HG02763 (cell line): ENCODE results near the gene TMEM229B.

Source experiments
- ATAC-seq: cut with Tn5 transposase; IDR thresholded peaks from one replicate; pipeline ENCODE4 v1.9.1; 2021; ENCODE audit warnings: mild to moderate bottlenecking, moderate library complexity; ENCODE audit not compliant: unreplicated experiment

TMEM229B gene

DNA sequence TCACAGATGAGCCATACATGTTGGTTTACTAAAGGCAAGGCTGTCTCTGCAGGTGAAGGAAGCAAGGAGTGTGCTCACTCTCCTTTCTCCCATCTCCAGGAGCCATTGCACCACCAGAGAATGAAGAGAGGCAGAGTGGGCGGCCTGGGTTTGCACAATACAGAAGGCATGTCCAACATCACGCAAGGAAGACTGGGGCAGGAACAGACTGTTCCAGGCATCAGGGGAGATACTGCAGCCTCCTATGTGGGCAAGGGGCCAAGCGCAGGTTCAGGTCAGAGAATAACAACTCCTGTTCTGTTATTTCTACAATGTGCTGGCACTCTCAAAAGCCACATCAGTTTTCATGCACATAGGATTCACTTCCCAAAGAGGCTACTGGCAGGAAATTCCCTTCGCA, 1.7 kb upstream of the TMEM229B start:
- ATAC-seq = no peak

DNA sequence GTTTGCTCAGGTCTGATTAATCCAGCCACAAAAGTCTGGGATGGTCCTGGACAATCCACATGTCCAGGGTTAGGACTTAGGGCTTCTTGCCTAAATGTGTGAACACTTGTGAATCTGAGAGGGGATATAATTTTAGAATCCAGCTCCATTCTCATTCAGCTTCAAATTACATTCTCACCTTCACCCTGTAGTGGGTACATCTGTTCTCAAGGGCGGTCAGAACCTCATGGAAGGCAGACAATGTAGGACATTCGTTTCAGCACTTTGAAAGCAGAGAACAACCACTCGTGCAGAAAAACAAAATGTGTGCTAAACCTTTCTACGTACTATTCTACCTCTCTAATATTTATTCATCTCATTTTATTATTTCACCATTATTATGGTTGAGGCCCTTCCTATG, 1.2 kb downstream of the TMEM229B start:
- ATAC-seq = no peak

DNA sequence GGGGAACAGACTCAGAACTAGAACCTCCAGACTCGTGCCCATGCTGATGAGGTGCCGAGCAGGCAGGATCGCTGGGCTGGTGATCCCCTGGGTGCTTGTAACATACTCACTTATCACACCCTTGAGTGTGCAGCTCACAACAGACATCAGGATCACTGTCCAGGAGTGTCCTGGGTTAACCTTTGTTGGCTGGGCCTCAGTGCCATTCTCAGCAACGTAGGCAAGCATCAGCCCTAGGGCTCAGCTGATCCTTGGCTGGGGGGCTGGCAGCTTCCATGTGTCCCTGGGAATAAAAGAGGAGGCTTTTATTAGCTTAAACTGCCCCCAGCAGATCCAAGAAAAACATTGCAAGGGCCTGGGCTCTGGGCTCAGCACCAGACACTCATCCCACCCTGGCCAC, 1.6 kb downstream of the TMEM229B start:
- no peak for ATAC-seq

DNA sequence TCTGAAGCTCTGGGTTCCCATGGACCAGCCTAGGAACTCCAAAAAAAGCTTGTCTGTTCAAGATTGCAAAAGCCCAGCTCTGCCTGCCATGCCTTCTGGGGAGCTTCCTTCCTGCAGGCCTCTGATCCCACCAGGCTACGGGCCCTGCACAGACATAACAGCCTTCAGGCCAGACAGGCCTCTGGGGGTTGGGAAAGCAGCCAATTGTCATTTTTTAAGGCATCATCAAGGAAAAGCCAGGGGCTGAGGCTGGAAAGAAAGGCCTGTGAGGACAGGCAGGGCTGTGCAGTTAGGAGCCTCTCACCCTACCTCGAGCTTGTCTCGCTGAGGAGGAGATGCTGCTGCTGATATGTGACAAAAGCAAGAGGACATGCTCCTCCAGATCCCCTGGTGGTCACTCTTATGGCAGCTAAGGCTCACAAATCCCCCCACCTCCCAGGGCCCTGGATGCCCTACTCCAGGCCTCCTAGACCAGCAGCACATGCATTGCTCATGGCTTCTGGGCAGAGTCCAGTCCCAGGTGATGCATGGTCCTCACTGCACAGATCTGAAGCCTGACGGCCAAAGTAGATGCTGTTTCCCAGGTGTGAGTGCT, 2.9 kb downstream of the TMEM229B start:
- ATAC-seq = no peak

DNA sequence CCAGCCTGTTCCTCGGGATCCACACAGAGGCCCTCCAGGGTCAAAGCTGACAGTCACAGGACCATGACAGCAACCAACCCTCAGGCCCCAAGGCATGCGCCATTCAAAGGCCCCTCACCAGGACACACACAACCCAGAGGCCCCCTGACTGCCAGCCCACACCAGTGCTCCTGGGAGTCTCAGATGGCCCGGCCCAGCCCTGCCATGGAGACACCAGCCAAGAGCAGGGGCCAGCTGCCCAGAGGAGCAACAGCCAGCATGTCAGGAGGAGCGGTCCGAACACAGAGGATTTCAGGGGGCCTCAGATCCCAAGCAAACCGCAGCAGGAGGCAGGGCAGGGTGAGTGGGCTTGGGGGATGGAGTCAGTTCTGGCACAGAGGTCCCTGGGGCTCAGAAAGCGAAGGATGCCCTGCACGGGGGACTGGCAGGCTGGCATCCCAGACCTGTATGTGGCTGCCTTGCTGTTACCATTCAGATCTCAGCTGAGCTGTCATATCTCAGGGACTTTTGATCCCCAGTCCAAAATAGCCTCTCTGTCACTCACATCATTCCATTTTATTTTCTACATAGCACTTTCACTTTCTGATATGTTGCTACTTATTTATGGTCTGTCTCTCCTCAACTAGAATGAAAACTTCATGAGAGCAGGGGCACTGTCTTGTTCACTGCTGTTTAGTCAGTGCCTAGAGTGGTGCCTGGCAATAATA, 4.8 kb downstream of the TMEM229B start:
- no peak for ATAC-seq

DNA sequence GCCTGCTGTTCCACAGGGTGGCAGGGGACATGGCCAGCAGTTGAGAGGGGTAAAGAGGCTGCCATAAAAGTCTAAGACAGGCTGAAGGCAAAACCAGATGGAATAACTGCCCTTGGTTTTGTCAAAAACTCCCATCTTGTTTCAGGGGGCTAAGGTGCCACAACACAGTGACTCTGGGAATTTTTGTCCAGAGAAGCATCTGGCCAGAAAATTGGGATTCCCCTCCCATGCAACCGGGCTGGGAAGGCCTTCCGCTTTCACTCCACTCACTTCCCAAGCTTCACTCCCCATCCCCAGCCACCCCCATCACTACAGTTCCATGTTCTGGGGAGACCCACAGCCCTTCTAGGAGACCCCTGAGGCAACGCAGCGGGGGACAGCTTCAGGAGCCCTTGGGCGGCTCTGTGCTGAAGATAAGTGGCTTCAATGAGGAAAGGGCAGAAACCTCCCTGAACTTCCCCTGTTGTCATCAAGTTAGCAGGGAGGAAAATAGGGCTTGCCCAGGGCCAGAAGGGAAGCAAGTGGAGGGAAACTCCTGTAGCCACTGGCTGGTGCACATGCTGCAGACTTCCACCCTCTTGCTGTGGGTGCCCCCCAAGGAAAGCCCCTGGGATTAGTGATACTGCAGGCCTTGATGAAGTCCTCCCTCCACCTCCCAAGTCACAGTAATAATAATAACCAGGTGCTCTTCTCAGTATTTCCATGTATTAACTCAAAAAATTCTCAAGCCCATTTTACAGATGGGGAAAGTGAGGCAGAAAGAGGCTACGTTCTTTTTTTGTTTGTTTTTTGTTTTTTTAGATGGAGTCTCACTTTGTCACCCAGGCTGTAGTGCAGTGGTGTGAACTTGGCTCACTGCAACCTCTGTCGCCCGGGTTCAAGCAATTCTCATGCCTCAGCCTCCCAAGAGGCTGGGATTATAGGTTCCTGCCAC, 6.0 kb downstream of the TMEM229B start:
- ATAC-seq = no peak

DNA sequence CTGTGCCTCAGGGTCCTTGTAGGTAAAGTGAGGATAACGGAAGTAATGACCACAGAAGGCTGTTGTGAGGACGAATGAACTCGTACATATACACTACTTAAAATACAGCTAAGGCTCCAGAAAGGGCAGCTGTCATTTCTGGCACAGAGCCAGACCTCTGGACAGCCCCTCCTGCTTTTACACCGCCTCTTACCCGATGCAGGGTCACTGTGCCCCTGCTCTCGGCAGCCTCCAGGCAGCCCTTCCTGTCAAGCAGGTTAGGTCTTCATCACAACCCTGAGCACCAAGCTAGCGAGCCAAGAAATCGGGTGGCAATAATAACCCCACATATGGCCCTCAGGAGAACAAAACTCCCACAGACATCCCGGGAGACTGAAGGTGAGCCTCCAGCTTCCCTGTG, 8.5 kb downstream of the TMEM229B start:
- no peak for ATAC-seq

DNA sequence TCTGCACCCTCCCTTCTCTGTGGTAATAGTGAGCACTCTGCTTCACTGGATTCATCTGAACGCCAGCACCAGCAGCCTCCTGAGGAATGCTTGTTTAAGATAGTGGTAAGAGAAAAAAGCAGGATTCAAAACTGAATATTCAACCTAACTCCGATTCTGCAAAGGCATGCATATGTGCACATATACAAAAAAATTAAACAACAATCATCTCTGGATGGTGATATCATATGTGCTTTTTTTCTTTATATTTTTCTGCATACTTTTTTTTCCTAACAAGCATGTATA, 9.8 kb downstream of the TMEM229B start:
- ATAC-seq = no peak

DNA sequence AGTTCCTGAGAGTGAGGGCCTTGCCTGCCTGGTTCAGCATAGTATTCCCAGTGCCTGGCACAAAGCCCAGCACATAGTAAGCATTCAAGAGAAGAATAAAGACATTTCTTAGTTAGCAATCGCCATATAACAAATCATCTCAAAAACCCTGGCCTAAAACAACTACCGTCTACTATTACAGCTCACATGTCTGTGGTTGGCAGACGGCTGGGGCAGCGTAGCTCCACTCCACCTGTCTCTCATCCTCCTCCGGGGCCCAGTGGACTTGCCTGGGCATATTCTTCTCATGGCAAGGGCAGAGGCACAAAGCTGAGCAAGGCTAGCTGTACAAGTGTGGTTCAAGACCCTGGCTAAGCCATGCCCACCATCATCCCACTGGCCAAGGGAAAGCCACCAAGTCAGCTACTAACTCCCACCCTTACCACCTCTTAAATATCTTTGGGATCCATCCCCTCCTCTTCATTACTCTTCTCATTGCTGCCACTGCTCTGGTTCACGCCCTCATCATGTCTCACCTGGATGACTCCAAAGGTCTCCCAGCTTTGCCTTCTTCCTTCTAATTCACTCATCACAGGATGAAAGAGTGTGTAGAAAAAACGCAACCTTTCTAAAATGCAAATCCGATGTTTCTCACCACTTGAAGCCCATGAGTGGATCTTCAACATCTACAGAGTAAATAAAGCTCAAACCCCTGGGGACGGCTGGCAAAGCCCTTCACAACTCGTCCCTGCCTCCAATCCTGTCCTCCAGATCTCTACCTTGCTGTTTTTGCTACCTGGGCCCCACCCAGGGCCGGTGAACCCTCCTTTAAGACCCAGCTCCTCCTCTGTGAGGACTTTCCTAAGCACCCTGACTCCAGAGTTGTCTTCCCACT, 10.4 kb downstream of the TMEM229B start:
- no peak for ATAC-seq

DNA sequence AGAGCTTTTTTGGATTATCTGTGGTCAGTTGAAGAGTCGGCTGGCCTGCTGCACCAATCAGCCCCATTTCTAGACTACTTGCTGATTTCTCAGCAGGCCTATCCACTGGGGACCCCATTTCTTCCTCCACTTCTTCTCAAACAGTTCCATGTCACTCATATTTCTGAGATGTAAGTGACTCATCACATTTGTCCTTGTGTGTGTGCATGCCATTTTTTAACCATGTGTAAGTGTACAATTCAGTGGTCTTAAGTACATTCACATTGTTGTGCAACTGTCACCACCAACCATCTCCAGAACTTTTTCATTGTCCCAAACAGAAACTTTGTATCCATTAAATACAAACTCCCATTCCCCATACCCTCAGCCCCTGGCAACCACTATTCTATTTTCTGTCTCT, 14.2 kb downstream of the TMEM229B start:
- no peak for ATAC-seq

DNA sequence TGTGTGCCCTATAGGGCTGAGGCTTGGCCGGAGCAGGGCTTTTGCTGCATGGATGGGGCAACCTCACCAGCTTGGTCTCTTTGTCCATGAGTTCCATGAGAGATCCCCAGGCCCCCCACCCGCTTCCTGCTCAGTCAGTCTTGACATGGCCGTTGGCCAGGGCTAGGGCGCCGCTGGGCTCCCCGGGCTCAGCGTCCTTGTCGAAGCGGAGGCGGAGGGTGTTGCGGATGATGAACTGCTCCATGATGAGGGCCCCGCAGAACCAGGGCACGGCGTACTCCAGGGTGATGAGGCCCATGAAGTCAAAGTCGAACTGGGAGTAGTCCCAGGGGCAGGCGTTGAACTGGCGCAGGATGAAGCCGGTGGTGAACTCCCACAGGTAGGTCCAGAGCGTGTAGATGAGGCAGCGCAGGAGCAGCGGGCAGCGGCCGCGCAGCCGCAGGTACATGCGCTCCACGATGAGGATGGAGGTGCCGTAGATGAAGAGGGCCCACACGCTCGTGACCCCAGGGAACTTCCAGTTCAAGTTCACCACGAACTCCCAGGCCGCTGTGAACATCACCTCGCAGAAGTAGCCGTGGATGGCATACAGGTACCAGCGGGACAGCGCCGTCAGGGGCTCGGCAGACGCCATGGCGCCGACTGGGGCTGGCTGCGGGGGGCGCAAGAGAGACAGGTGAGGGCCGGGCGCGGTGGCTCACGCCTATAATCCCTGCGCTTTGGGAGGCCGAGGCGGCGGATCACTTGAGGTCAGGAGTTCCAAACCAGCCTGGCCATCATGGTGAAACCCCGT, 15.0 kb downstream of the TMEM229B start:
- no peak for ATAC-seq

DNA sequence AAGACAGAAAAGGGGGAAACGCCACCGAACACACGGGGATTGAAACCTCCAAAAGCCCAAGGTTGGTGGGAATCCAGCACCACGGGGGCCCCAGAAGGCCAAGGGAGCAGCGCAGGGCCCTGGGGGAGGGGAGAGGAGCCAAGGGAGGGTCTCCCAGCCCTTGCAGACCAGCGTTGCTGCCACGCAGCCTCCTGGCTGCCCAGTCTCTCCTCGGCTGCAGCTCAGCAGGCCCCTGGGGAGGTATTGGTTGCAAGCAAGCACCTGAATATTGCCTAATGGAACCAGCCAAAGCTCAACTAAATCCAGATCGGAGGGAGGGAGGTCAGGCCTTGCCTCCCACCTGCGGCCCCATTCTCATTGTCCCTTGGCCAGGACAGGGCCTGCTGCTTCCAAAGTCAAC, 15.8 kb downstream of the TMEM229B start:
- ATAC-seq = no peak

DNA sequence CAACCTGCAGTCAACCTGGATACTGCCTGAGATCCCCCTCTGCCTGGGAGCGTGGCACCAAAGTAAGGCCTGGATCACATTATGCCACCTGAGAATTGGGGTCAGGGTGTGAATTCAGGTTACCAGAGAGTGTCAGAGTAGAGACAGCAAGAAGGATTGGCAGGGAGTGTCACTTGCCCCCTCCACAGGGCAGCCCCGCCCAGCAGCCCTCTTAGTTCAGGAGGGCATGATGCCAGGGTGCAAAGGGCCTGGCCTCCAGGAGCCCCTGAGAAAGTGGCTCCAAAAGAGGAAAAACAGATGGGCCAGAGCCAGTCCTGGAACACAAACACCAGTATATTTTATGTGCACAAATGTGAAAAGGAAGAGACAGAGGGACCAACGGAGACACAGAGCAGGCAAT, 18.6 kb downstream of the TMEM229B start:
- no peak for ATAC-seq

DNA sequence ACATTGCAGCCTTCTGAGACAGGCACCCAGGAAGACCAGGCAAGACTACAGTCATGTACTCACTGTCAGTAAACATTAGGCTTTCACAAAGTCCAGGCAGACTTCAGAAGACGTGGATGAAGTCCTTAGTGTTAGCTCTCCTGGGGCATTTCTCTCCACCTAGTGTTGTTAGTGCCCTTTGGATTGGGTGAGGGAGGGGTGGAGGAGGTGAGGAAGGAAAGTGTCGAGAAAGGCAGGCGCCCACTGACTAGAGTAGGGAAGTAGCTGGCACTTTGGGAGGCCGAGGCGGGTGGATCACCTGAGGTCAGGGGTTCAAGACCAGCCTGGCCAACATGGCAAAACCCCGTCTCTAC, 20.2 kb downstream of the TMEM229B start:
- ATAC-seq = no peak

DNA sequence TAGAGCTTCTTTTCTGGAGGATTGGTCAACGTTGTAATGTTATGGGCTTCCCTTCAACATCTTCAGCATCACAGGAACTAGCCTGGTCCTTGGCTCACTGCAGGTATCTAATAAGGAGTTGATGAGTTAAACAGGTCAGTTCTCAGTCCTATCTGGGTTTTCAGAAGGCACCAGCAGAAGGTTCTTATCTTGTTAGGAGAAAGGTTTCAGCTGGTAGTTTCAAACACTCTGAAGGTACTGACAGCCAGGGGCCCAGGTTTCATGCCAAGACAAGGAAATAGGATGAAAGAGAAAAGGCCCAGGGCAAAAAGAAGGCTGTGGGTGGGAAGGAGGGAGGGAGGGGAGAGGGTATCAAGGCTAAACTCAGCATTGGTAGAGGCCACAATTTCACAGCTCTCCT, 21.4 kb downstream of the TMEM229B start:
- ATAC-seq = no peak

DNA sequence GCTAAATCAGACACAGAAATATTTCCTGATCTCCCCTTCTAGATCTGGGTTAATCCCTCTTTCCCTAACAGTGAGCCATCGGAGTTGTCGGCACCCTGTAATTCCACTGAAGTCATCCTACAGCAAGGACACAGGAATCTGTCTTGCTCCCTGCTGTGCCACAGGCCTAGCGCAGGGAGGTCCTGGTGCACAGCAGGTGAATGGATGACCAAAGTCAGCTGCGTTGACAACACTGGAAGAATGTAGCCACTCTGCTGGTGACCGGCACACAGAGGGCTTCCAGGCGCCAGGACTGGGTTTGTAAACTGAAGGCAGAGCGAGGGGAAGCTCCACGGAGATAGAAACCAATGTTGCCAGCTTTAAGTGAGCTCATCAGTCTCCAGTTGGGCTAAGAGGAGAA, 23.6 kb downstream of the TMEM229B start:
- ATAC-seq = no peak

DNA sequence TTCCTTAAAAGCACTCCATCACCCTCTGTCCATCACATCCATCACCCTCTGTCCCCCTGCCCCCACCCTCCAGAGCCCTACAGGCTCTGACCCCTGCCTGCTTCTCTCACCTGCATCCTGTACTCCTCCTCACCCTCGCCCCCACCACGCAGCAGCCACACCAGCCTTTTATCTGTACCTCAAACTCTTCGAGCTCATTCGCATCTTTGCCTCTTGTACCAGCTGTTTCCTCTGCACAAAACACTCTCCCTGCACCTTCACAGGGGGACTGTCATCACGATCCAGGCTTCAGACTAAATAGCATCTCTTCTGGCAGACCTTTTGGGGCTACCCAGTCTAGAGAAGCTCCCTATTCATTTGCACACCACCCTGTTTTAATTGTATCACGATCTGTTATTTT, 24.1 kb downstream of the TMEM229B start:
- ATAC-seq = no peak

DNA sequence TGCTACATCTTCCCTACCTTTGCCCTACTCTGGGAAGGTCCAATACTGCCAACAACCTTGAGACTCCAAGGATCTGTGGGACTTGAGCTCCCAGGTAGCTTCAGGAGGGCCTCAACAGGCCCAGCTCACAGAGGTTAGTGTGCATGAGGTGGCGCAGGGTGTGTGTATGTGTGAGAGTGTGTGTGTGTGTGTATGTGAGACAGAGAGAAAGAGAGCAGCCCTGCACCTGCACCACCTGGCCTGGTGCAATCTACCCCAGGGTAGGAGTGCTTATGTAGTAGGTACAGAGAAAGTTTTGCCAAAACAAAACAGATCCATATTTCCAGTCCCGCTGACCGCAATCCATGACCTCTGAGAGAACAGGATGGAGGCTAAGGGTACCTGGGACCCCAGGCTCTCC, 24.6 kb downstream of the TMEM229B start:
- no peak for ATAC-seq

DNA sequence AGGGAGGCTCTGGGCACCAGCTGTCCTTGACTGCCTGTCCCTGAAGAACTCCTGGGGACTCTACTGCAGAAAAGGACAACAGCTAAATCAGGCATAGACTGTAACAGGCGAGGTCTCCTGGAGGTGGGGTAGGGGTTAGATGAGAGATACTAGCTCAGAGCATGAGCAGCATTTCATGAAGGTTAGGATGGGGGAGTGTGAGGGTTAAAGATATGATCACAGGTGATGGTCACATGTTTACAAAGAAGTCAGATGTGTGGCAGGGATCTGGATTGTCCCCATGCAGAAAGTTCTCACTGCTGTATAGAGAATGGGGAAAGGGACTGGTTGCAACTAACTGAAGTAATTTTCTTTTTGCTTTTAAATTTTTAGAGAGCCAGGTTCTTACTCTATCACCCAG, 26.5 kb downstream of the TMEM229B start:
- no peak for ATAC-seq

DNA sequence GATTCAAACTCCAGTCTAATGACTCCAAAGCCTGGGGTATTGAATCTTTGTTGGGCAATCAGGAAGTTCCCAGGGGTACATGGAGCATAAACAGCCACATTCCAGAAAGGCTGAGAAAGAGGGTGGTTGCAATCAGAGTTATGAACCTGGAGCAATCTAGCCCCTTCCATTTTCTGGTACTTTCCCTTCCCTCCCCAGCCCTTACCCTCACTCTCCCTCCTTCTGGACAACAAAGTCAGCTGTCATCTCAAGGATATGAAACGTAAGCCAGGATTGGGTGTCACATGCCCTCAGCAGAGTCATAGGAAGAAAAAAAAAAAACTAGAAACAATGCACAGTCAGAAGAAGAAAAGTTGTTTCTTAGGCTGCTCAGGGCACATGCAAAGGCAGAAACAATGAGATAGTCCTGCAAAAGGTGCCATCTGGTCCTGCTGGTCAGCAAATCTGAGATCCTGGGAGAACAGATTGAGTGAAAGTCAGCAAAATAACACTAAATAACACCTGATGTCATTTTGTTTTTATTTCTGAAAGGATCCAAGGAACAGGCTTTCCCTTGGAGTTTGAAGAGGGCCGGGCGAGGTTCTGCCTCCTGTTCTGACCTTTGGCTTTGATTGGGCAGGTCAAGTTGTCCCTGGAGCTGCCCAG, 27.1 kb downstream of the TMEM229B start:
- ATAC-seq = no peak
